HFFc6 (cell line): ENCODE results near the gene FSTL4. TPM values are rescaled to one million over a fixed set of nuclear protein-coding genes. Genes with fewer than 3 reads are reported as not detected.

Experiments
- DNase-seq: peaks from one replicate; pipeline ENCODE4 v3.0.0-alpha.2; 2018
- H3K27ac Mint-ChIP-seq: 2 replicates; pipeline ENCODE4 v1.8.0; 2020; ENCODE audit warnings: mild to moderate bottlenecking, mixed read lengths
- H3K27me3 Mint-ChIP-seq: 2 replicates; pipeline ENCODE4 v1.8.0; 2021; ENCODE audit warnings: mild to moderate bottlenecking, moderate library complexity, mixed read lengths; ENCODE audit not compliant: insufficient read depth
- H3K36me3 Mint-ChIP-seq: 2 replicates; pipeline ENCODE4 v1.8.0; 2021; ENCODE audit warnings: low read depth, mixed read lengths
- H3K4me1 Mint-ChIP-seq: 2 replicates; pipeline ENCODE4 v1.8.0; 2020; ENCODE audit warnings: low read depth, mixed read lengths
- H3K4me3 Mint-ChIP-seq: 2 replicates; pipeline ENCODE4 v1.8.0; 2020; ENCODE audit warnings: mild to moderate bottlenecking, moderate library complexity, mixed read lengths
- H3K9me3 Mint-ChIP-seq: 2 replicates; pipeline ENCODE4 v1.8.0; 2020; ENCODE audit warnings: mild to moderate bottlenecking, mixed read lengths
- total RNA-seq, 6 experiments: library from RNA; stranded (reverse); fragmentation: NEBNext Ultra II Directional; extraction: Animal tissue kit (Norgen Biotek cat#: 25700); gene quantifications; 2 replicates in 1 of 6; 3 replicates in 5 of 6; pipeline ENCODE4 v1.2.3, GENCODE V29; 2021
- TF ChIP-seq, protein P1 (sequence below): fragments of 200-600 bp; sonication (generic); IDR thresholded peaks from 2 replicates; pipeline ENCODE4 v1.5.0; 2021; ENCODE audit warnings: antibody characterized with exemption, mild to moderate bottlenecking

The FSTL4 gene
- total RNA-seq, 6 experiments from 2014 or later, result not detected

DNA sequence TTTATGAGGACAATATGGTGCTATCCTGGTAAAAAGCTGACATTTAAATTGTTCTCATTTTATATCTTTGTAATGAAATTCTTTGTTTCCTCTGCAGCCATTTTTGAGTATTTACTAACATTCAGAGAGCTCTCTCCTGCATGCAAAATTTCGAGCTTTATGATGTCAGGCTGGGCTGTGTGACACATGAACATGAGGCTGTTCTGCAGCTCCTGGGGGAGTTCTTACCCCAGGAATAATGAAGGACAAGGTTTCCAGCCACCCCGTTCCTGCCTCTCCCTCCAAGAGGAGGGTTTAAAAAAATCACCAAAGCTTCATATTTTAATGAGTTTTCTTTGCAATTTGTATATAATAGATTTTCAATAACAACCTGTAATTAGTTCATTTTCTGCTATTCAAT lies 308.2 kb downstream of the FSTL4 start:
- no peaks in the 10 kb centered on the region for H3K36me3 Mint-ChIP-seq
- H3K4me3 Mint-ChIP-seq, result no peak overlapping the region
- no peak for DNase-seq
- peaks cover 28% of the 10 kb centered on the region for H3K27me3 Mint-ChIP-seq
- TF ChIP-seq, protein P1, sequence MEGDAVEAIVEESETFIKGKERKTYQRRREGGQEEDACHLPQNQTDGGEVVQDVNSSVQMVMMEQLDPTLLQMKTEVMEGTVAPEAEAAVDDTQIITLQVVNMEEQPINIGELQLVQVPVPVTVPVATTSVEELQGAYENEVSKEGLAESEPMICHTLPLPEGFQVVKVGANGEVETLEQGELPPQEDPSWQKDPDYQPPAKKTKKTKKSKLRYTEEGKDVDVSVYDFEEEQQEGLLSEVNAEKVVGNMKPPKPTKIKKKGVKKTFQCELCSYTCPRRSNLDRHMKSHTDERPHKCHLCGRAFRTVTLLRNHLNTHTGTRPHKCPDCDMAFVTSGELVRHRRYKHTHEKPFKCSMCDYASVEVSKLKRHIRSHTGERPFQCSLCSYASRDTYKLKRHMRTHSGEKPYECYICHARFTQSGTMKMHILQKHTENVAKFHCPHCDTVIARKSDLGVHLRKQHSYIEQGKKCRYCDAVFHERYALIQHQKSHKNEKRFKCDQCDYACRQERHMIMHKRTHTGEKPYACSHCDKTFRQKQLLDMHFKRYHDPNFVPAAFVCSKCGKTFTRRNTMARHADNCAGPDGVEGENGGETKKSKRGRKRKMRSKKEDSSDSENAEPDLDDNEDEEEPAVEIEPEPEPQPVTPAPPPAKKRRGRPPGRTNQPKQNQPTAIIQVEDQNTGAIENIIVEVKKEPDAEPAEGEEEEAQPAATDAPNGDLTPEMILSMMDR, result no peak
- no peaks in the 10 kb centered on the region for H3K9me3 Mint-ChIP-seq
- H3K27ac Mint-ChIP-seq, result no peak overlapping the region
- H3K4me1 Mint-ChIP-seq, result no peaks in the 10 kb centered on the region

DNA sequence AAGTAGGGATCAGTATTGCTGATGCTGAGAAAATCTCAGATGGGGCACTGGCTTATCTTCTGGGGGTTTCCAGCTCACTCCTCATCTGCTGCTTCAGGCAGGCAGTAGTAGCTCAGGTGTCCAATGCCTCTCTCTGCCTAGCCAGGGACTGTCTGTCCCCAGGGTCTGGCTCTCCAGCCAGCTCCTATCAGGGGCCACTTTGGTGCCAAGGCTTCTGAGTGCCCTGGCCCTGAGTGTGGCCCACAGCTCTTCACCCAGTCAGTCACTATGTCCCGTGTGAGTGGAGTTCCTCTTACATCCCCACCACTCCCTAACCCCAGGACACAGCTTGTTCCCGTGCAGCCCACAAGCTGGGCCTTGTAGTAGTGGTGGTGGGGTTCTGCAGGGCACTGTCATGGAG lies 309.0 kb downstream of the FSTL4 start:
- DNase-seq, result no peak
- TF ChIP-seq, protein P1, result no peak
- no peaks in the 10 kb centered on the region for H3K4me1 Mint-ChIP-seq
- no peak overlapping the region for H3K27ac Mint-ChIP-seq
- no peak overlapping the region for H3K4me3 Mint-ChIP-seq
- H3K36me3 Mint-ChIP-seq, result no peaks in the 10 kb centered on the region
- no peaks in the 10 kb centered on the region for H3K9me3 Mint-ChIP-seq
- peaks cover 24% of the 10 kb centered on the region for H3K27me3 Mint-ChIP-seq

DNA sequence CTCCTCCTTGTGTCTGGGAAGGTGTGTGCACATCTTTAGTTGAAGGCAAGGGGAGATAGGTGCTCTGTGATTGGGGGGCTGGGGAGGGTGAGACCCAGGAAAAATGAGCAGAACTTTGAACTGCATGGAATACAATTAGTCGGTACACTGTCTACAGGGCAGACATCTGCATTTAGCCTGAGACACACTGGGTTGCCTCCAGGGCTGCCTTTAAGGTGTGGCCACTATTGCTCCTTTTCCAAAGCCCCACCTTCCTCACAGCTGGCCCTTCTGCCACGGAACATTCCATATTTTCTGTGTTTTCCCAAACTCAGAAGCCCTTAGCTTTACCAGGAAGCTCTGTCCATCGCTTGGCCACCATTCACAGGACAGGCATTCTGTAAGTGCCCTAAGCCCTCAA lies 312.6 kb downstream of the FSTL4 start:
- Mint-ChIP-seq H3K27ac (no peak overlapping the region), H3K27me3 (peaks cover 18% of the 10 kb centered on the region)

DNA sequence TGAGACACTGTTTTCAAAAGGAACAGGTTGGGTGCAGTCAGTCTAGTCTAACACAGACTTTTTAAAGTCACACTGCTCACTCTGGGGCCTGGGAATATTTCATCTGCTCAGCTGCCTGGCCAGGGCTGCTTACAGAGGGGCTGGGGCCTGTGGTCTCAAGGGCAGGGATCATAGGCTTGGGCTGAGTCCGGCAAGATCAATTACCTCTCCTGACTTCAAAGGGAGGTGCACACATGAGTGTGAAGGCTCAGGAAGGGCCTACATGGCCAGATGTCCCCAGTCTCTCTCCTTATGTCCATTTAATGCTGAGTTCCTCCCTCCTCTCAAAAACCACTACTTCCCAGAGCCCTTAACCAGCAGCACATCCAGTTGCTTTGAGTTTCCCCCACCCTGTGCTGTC lies 313.3 kb downstream of the FSTL4 start:
- H3K4me3 Mint-ChIP-seq, result no peak overlapping the region
- DNase-seq, result no peak
- no peaks in the 10 kb centered on the region for H3K4me1 Mint-ChIP-seq
- H3K27me3 Mint-ChIP-seq, result peaks cover 18% of the 10 kb centered on the region
- no peaks in the 10 kb centered on the region for H3K36me3 Mint-ChIP-seq
- no peak overlapping the region for H3K27ac Mint-ChIP-seq
- TF ChIP-seq, protein P1, result no peak
- no peaks in the 10 kb centered on the region for H3K9me3 Mint-ChIP-seq

More for the DNA sequence above, 312.6 kb downstream of the FSTL4 start:
- Mint-ChIP-seq H3K9me3 (no peaks in the 10 kb centered on the region), H3K36me3 (no peaks in the 10 kb centered on the region), H3K4me1 (no peaks in the 10 kb centered on the region), H3K4me3 (no peak overlapping the region)
- DNase-seq, result no peak
- TF ChIP-seq, protein P1, result no peak

DNA sequence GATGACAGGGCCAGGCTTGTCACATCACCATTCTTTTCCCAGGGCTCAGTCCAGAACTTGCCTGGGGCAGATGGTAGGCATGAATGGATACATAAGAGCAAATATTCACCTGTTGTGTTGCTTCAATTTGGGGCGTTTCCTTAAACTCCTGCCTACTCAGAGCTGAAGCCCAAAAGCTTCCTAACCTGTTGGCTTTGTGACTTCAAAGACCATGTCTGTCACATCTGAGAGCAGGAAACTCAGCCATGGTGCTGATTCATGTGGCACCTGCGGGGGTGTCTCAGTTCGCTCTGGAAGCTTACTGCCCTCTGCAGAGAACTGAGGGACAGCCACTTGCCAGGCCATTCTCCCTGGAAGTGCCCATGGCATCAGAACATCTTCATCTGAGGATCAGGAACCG lies 313.9 kb downstream of the FSTL4 start:
- TF ChIP-seq, protein P1, result no peak
- Mint-ChIP-seq H3K4me3 (no peak overlapping the region), H3K27me3 (peaks cover 18% of the 10 kb centered on the region), H3K4me1 (no peaks in the 10 kb centered on the region), H3K36me3 (no peaks in the 10 kb centered on the region), H3K9me3 (no peaks in the 10 kb centered on the region), H3K27ac (no peak overlapping the region)
- no peak for DNase-seq

DNA sequence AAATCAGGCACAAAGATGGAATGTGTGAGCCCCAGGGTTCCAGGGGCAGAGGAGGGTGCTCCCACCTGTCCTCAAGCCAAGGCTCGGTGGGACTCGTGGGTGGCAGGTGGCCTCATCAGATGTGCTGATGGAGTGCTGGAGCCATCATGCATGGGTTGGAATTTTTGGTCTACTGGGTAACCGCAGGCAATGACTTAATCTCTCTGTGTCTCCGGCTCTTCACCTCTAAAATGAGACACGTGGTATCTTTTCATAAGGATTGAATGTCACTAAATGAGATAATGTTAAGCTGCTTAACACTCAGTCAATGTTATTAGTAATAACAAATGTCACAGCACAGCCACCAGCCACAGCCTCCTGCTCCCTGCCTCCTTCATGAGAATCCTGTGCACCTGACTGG lies 315.0 kb downstream of the FSTL4 start:
- Mint-ChIP-seq H3K4me1 (no peaks in the 10 kb centered on the region), H3K4me3 (no peak overlapping the region), H3K27ac (no peak overlapping the region), H3K36me3 (no peaks in the 10 kb centered on the region), H3K9me3 (no peaks in the 10 kb centered on the region), H3K27me3 (peaks cover 9% of the 10 kb centered on the region)
- DNase-seq, result no peak
- TF ChIP-seq, protein P1, result no peak
